GM12873 (cell line): Measurements from ENCODE around the gene WDR86.

Experiments used
- TF ChIP-seq, protein P1 (sequence below): IDR thresholded peaks from 2 replicates; pipeline ENCODE4 v1.5.1; 2012; ENCODE audit warnings: low read depth, mild to moderate bottlenecking, moderate library complexity, low read length, control low read depth; ENCODE audit not compliant: insufficient read depth; ENCODE audit errors: missing control alignments

WDR86 gene

DNA sequence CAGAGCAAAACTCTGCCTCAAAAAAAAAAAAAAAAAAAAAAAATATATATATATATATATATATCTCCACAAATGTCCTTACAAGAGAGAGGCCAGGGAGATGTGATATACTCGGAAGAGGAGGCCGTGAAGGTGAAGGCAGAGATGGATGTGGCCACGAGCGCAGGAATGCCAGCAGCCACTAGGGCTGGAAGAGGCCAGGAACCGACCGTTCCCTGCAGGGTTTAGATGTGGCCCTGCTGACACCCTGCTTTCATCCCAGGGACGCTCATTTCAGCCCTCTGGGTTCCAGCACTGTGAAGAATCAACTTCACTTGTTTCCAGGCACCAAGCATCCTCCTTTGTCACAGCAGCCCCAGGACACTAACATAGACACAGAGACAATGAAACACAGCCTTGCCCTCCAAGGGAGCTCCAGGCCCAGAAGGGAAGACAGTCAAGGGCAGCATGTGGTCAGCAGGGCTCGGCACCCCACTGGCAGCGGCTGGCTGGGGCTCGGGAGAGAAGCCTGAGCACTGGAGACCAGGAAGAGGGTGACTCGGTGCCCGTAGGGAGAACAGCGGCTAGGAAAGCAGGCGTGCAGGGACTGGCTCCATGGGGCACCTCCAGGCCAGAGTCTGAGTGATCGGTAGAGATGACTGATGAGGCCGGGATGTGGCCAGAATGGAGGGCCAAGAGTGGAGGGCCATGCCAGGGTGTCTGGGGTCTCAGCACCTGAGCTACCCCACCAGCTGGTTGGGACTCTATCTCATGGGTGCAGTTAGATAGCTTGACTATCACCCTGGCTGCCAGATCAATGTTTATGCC is 7.6 kb downstream of the WDR86 start:
- TF ChIP-seq, protein P1, sequence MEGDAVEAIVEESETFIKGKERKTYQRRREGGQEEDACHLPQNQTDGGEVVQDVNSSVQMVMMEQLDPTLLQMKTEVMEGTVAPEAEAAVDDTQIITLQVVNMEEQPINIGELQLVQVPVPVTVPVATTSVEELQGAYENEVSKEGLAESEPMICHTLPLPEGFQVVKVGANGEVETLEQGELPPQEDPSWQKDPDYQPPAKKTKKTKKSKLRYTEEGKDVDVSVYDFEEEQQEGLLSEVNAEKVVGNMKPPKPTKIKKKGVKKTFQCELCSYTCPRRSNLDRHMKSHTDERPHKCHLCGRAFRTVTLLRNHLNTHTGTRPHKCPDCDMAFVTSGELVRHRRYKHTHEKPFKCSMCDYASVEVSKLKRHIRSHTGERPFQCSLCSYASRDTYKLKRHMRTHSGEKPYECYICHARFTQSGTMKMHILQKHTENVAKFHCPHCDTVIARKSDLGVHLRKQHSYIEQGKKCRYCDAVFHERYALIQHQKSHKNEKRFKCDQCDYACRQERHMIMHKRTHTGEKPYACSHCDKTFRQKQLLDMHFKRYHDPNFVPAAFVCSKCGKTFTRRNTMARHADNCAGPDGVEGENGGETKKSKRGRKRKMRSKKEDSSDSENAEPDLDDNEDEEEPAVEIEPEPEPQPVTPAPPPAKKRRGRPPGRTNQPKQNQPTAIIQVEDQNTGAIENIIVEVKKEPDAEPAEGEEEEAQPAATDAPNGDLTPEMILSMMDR = no peak

DNA sequence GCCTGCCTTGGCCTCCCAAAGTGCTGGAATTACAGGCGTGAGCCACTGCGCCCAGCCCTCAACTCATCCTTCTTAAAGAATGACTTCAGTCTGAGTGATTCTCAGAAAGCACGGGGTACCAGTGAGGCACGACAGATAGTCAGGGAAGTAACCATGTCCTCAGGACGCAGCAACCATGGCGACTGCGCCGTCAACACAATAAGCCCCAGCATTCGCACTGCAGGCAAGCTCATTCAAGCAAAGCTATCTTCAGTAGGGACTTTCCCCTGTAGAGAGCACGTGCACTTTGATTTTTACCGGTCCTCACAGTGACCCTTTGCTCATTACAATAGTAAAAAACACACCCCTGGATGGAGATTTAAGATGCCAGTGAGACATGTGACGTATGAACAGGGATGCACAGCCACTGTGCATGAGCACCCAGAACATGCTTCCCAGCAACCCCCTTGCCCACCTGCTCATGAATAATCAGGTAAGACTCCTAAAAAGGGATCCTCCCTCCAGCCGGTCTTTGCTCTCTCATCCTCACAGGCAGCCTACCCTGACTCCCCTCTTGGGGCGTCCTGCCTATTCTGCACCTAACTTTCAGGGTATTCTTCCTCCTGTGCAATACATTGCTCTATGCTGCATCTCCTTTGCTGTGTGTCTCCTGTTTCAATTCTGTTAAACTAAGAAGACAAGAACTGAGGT is 9.1 kb downstream of the WDR86 start:
- TF ChIP-seq, protein P1 = no peak

DNA sequence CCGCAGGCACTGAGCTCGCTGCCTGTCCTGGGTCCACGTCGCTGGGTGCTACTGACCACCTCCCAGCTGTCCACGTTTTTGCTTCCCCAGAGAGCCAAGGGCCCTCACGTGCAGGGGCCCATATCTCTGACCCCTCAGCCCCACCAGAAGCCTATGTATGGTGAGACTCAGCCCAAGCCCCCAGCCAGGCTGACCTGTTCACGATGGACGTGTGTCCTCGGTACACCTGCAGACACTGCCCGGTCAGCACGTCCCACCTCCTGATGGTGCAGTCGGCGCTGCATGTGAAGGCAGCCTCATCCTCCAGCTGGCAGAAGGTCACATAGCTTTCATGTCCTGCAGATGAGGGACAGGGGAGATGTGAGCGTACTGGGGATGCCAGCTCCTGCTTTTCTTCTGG is 9.9 kb downstream of the WDR86 start:
- TF ChIP-seq, protein P1 = no peak

DNA sequence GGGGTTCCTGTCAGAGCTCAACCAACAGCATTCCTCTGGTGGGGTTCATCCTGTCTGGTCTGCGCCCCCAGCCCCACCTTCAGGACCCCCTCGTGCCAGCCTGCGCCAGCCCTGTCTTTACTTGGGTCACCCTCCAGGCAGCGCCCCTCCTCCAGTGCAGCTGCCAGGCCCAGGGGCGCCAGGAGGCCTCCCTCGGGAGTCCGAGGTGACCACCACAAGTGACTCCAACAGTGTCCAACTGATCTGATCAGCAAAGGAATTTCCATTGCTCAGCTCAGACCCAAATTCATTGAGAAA is 10.6 kb downstream of the WDR86 start:
- TF ChIP-seq, protein P1 = no peak

DNA sequence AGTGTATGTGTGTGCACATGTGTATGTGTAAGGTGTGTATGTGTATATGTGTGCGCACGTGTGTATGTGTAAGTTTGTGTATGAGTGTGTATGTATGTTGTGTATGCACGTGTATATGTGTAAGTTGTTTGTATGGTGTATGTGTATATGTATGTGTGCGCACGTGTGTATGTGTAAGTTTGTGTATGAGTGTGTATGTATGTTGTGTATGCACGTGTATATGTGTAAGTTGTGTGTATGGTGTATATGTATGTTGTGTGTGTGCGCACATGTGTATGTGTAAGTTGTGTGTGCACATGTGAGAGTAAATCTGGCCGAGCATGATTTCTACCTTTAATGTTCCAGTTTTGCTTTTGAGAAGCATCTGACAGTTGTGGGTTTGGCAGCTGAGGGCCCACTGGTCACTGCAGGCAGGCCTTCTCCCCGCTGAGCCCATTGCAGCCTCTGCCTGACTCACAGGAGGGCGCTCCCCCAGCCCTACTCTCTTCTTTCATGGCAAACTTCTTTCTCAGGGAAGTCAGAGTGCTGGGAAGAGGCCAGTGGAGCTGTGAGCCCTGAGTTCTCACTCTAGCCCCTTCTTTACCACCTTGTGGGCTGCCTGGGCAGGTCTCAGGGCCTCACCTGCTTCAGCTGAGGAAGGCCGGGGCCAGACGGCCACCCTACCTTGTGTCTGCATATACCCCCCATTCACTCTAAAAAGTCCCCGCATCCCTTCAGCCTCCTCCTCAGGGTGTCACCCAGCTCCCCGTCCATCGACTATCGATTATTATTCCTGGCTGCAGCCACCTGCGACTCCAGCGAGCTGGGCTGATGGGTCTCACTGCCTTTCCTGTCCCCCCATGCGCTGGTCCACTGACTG is 11.2 kb downstream of the WDR86 start:
- TF ChIP-seq, protein P1 = no peak

DNA sequence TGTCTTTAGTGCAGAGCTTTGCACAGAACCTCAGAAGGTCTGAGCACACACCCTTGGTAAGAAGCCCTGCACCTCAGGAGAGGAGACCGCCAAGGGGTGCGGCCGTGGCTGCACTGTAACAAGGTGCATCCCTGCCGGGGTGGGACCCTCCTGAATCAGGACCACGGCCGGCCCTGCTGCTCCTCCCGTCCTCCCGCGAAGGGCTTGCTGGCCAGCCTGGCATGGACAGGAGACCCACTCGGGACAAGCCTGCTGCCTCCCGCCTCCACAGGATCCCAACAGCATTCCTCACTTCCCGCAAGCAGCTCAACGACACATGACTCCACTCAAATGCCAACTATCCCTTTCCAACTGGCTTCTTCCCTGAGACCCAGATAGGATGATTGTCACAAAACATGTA is 12.8 kb downstream of the WDR86 start:
- TF ChIP-seq, protein P1 = no peak
